Measurements from ENCODE around the gene STXBP6.

GRCh38 chr14:25033358-25033757 is 16.6 kb downstream of the STXBP6 start:
- TF ChIP-seq CTCF (conservative IDR thresholded peaks at IDR 0.05) (no peak), EZH2 (IDR thresholded peaks at IDR 0.05; ENCODE audit: low read depth) (no peak)

All from PC-9 (cell line).